GM21526 (cell line): ENCODE results near the gene BEAN1.

ENCODE experiments used
- ATAC-seq: cut with Tn5 transposase; IDR thresholded peaks from one replicate; pipeline ENCODE4 v1.9.1; 2021; ENCODE audit warnings: moderate library complexity; ENCODE audit not compliant: unreplicated experiment, low FRiP score

Gene BEAN1

DNA sequence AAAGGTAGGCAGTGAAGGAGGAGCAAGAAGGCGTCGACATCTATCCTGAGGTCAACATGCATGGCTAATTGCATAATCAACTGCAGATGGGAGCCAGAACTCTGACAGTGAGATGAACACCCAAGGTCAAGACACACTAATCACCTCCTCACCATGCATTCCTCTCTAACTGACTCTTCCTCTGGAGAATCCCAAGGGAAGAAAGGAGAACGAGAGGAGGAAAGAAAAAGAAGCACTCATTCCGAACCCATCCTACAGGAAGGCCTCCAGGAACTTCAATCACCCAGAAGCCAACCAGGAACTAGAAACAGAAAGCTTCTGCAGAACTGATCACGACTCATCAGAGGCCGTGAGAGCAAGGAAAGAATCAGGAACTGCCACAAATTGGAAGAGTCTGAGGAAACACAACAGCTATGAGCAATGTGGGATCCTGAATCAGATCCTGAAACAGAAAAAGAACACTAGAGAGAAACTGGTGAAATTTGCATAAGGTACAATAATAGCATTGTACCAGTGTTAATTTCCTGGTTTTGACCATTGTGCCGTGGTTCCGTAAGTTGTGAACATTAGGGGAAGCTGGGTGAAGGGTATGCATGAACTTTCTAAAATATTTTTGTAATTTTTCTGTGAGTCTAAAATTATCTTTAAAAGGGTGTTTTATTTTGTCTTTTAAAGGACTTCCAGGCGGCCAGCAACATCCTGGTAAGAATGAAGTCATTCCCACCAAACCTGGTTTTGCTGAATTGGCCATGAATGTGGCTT lies 10.0 kb upstream of the BEAN1 start:
- no peak for ATAC-seq

DNA sequence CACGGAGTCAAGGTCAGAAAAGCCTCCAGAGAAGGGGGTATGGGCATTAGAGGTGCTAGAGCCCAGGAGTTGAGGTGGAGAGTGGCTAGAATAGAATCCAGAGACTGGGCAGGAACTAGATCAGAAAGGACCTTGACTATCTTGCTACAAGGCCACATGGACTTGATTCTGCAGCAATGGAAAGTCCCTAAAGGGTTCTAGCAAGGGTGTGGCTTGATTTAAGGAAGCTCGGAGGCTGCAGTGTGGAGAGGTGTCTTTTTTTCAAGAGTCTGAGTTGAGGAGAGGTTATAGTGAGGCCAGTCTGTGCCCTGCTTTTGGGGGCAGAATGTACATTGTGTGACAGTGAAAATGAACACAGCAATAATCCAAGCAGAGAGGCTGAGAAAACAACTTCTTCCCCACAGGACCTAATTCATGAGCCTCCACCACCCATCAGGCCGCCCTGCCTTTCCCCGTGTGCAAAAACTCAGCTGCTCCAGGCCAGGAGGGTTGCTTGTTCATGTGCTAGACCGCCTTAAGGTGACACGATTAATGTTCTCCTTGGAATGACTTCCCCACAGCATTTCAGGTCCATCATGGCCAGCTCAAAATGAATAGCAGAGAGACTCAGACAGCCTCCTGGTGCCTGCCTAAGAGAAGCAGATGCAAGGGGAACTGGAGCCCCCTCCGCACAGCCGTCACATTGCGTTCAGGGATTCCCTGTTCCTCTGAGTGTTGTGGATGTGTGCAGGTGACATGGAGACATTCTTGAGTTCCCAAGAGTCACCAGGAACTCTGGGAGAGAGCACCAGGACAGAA lies 8.7 kb upstream of the BEAN1 start:
- ATAC-seq, result no peak

DNA sequence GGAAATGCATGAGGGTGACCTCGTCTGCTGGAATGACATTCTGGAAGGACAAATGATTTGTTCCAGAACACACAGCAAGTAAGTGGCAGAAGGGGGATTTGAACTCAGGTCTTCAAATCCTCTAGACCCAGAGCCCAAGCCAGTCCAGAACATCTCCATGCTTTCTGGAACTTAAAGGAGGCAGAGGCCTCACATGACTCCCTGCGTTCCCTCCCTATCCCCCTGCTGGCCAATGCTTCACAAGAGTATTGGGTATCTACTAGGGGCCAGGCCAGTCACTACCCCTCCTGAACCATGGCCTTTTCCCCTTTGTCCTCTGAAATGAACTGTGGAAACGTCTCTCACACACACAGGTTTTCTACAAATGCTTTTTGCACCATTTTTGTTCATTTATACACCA lies 7.6 kb upstream of the BEAN1 start:
- no peak for ATAC-seq

DNA sequence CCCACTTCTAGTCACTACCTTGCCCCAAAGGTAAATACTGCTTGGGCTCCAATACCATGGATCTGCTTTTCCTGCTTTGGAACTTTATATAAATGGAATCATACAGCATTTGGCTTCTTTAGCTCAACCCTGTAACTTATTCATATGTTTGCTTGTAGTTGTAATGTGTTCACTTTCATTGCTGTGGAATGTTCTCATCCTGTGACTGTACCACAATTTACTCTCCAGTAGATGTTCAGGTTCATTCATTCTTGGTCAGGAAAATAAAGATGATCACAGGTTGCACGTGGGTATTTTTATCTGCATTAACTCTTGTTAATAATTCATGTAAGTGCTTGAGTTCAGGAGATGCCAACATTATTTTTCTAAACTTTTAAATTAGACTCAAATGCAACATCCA lies 6.7 kb upstream of the BEAN1 start:
- ATAC-seq, result no peak

DNA sequence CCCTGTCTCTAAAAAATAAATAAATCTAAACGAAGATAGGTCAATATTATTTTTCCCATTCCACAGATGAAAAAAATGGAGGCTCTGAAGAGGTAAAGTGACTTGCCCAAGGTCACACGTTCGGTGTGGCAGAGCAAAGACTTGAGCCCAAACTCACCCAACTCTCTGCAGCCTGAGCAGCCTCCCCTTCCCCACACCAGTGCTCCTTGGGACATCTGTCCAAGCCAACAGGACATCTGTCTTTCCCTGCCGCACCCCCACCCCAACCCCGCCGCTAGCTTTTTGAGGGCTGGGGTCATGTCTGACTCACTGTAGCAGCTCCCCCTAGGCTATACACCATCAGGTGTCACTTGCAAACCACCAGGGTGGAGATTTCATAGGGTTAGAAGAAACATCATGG lies 5.2 kb upstream of the BEAN1 start:
- no peak for ATAC-seq

DNA sequence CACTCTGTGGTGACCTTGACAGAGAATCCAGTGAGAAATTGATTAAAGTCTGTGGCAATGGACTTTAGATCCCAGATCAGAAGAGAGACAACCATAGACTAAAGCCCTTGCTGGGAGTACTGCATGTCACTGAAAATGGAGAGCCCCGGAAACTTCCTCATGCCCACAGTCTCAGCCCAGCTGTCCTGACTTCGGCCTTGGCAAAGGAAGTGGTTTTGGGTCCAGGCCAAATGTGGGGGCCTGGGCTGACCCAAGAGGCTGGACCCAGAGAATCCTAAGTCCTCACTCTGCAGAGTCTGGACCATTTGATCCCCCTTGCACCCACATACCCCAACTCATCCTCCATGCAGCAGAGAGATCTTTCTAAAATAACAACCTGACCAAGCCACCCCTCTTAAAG lies 4.7 kb upstream of the BEAN1 start:
- ATAC-seq, result no peak

DNA sequence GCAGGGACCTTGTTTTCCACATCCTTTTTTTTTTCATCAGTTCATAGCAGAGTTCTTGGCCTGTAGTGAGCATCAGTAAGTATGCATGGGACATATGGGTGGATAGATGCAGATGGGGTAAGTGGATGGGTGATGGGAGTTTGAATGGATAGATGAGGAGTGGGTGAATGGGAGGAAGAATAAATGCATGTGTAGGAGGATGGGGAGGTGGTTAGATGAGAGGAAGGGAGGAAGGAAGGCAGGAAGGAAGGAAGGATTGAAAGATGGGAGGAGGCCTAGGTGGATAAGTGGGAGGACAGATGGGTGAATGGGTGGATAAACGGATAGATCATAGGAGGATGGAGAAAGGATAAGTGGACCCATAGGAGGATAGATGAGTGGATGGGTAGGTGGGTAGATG lies 3.9 kb upstream of the BEAN1 start:
- ATAC-seq, result no peak

DNA sequence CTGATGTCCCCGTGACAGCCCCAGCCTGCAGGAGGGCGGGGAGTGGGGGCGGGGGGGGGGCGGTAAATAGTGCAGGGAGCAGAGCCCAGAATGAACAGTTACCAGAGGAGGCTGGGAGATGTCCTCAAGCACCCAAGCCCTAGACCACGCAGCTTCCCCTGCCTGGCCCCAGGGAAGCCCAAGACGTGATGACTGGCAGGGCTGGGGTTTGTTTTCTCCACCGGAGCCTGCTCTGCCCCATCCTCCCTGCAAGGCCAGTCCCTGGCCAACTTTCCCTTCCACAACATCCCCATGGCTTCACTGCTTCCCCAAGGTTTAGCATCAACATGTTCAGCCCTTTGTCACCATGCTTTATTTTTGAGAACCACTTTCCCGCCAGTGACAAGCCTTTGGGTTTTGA lies 1.4 kb upstream of the BEAN1 start:
- ATAC-seq, result no peak

DNA sequence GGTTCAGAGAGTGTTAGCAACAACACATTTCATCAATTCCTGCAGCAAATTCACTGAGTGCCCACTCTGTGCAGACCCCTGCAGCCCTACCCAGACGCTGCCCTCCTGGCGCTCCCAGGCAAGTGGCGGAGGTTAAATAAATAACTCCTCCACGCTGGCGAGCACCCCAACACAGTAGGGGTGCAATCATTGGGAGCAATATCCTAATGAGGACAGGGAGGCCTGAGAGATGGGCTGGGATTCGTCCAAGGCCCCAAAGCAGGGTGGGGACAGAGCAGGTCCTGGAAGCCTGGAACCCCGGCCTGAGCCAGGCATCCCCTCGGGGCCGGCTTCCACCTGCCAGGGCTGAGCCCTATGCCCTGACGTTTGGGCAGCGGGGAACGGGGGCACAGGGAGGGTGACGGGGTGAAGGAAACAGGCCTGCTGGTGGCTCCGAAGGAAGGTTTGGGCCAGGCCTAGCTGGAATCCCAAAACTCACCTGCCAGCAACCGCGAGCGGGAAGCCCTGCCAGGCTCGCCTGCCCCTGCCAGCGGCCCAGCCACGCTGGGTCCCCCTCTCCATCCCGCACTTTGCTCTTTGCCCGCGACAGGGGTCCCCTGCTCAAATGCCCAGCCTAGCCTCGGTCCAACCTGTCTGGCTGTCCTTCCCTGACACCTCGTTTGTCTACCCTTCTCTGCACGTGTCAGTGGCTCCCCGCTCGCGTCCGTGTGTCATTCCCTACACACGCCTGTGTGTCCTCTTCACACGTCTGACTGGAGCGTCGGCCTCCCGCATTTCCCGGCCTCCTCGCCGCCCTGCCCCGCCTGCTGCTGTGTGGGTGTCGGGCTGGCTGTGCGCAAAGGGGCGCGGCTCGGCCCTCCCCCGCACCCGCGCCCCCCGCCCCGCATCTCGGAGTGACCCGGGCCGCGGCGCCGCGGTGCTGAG lies 721 bp upstream of the BEAN1 start:
- no peak for ATAC-seq

DNA sequence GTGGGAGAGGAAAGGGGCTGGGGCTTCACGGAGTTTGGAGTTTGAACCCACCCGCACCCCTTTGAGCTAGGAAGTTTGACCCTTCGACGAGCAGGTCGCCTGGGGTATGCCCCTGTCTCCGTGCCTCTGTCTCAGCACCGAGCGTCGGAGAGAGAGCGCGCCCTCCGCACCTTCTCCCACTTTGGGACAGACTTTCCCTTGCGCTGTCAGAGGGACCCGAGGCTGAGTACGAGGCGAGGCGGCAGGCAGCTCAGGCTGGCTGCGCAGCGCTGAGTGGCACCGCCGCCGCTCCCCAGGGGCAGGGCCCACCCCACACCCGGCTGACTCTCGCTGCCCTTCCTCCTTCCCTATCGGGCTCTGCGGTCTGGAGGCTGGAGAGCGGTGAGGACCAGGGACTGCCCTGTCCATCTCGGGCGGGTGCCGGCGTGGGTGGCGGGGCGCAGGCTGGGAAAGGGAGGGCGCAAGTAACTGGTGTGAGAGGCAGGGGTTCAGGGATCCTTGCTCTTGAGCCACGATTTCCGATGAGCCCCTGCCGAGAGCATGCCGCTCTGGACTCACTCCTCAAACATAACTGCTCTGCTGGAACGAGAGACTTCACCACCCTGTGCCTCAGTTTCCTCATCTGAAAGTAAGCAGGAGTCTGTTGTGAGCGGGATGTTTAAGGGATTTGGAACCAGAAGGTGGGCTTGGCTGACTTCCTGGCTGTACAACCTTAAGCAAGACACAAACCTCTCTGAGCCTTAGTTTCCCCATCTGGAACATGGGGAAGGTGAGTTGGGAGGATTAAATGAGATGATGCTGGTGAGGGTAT lies 981 bp downstream of the BEAN1 start:
- ATAC-seq, result no peak

DNA sequence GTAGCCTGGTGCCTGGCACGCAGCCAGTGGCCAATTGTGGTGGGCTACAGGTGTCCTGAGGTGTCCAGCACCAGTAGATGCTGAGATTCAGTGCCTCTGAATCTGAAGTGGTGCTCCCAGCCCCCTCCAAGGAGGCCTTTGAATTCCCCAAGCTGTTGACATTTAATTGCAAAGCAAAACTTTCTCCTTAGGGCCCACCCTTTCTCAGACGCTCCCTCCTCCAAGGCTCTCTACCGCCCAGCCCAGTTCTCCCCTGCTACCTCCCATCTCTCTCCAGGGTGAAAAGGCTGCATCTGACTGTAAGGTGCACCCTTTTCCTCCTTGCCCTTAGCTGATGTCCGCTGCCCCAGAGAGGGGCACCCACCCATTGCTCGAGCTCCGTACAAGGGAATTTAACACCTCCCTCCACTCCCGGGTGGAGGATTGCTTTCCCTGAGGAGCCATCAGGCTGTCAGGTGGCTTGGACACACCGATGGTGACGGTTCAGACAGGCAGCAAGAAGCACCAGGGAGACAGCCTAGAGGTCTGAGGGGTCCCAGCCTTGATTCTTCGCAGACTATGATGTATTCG lies 1.7 kb downstream of the BEAN1 start:
- no peak for ATAC-seq

DNA sequence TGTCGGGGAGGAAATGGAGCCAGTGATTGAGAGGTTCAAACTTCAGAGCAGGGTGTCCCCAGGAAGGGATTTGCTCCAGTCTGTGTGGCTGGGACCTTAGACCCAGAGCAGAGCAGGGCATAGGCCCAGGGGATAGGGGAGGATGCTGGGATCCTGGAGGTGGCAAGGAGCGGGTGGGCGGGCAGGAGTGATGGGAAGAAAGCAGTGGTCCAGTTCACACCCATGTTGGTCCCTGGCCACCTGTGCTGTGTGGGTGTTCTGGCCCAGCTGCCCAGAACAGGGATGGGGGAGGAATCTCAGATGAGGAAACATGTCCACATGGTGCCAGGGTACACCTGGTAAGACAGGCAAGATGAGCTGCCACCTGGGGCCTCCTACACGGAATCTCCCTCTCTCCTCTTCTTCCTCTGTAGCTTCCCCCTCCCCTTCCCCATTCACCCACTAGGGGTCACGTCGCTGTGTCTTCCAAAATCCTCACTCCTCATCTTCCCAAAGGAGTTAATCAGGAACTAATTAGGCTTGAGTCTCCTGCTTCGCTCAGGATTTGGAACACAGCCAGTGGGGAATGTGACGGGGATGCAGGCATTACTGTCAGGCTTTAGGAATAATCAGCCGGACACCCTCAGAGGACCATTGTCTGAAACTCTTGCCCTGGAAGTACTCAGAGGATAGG lies 2.3 kb downstream of the BEAN1 start:
- ATAC-seq, result no peak

DNA sequence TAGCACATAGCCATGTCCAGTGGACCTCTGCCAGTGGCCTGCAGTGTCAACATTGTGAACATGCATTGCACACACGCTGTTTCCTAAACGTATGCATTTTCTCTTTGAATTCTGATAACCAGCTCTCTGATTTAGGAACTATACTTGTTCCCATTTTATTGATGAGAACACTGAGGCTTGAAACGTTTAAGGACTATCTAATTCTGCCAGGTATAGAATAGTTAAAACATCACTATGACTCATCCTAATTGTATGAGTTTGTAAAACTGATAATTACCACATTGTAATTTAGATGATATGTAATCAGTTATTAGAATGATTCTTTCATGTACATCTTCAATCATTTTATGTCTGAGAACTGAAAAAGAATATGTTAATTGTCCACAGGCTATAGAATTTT lies 3.1 kb downstream of the BEAN1 start:
- no peak for ATAC-seq

DNA sequence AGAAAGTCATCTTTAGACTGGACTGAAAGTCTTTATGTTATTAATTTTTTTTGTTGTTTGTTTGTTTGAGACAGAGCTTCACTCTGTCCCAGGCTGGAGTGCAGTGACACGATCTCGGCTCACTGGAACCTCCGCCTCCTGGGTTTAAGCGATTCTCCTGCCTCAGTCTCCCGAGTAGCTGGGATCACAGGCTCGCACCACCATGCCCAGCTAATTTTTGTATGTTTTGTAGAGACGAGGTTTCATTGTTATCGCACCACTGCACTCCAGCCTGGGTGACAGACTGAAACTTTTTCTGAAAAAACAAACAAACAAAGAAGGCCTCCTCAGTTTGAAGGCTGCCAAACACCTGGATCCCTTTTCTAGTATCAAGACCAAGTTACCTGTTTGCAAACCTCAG lies 4.7 kb downstream of the BEAN1 start:
- no peak for ATAC-seq

DNA sequence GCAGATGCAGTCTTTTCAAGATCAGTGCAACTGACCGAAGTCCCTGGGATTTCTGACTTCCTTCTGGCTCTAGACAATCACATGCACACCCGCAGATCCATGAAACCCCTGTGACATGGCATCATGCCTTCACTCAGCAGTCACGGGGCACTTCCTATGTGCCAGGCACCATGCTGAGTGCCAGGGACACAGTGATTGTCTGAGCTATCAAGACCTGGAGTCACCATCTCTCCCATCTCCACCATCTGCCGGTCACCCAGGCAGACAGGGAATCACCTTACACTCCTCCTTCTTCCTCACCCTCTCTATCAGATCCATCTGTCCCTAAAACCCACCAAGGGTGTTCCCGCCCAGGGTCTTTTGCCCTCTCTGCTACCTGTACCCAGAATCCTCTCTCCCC lies 5.3 kb downstream of the BEAN1 start:
- ATAC-seq, result no peak

DNA sequence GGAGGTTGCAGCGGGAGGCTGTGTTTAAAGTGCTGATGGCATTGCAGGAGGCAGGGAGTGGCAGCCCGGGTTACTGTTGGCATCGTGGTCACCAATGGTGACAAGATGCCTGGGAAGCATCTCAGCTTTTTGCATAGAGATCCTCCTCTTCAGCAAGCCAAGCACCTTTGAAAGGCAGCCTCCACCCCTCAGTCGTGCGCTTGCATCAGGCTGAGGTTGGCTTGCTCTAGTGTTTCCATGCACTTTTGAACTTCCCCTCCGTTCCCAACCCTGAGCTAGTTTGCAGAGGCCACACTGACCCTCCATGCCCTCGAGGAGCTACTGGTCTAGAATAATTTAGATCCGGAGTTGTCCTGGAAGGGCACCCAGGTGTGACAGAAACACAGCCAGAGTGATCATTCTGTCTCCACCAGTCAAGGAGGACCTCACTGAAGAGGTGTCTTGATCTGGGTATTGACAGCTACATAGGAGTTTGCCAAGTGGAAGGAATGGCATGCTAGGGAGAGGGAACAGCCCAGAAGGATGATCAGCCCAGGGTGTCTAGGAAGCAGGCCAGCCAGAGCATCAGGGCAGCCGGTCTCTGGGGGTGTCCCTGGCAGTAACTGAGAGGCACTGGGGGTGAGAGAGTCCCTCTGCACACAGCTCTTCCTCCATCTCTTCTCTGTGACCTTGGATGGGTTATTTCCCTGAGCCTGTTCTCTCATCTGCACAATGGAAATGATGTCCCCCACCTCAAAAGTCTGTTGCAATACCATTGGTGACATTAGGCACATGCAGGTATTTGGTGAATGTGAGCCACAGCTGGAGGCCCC lies 7.7 kb downstream of the BEAN1 start:
- no peak for ATAC-seq

DNA sequence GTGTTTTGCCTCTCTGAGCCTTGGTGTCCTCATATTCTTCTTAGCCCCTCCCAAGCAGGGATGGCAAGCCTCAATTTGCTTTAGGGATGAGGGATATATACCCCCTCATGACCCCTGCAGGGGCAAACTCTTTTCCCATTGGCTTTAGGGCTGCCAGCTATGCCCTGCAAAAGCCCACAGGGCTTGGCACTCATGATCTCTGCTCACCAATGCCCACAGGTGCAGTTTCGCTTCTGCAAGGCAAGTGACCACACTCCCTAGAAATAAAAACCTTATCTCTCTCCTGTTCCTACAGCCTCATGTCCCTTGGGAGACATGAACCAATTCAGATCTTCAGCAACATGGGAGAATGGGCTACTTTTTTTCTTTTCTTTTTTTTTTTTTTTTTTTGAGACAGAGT lies 8.8 kb downstream of the BEAN1 start:
- no peak for ATAC-seq

DNA sequence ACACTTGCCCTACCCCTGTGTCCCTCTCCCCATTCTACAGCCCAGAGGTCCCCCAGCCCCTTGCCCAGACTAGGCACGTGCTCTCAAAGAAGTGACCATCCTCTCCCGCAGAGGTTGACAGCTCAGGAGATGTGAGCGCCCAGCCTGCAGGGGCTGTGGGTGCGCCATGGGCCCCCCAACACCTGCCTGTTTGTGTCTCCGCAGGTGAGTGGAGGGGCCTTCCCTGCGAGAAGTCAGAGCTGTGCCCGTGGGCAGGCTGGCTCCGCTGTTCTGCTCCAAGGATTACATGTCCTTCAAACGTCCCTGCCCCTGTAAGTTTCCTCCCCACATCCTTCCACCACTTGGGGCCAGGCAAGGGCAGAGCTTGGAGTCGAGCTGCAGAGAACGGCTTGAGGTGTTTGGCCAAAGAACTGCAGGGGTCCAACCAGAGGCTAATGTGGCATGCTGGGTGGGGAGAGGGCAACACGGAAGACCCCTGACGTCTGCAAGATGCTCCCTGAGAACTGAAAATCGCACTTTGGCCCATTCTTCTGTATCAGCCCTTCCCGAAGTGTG lies 10.4 kb downstream of the BEAN1 start:
- ATAC-seq, result no peak
